Endothelial cell of umbilical vein (primary cell): Measurements from ENCODE around the gene SPATA24.

Experiments
- POLR2A ChIP-seq: IDR thresholded peaks from 2 replicates; pipeline ENCODE4 v1.6.1; 2012; ENCODE audit warnings: low read depth, mild to moderate bottlenecking, control low read depth, low read length
- TF ChIP-seq, protein P1 (sequence below), 2 donors: IDR thresholded peaks; 1 replicate in 1 of 2; 2 replicates in 1 of 2; pipeline ENCODE4 v1.5.1; 2011; ENCODE audit warnings: low read length in 2 of 2, mild to moderate bottlenecking in 2 of 2, moderate library complexity in 2 of 2, control low read depth in 1 of 2, inconsistent platforms in 1 of 2, low read depth in 1 of 2; ENCODE audit not compliant: insufficient read depth in 1 of 2; ENCODE audit errors: extremely low read depth in 1 of 2

DNA sequence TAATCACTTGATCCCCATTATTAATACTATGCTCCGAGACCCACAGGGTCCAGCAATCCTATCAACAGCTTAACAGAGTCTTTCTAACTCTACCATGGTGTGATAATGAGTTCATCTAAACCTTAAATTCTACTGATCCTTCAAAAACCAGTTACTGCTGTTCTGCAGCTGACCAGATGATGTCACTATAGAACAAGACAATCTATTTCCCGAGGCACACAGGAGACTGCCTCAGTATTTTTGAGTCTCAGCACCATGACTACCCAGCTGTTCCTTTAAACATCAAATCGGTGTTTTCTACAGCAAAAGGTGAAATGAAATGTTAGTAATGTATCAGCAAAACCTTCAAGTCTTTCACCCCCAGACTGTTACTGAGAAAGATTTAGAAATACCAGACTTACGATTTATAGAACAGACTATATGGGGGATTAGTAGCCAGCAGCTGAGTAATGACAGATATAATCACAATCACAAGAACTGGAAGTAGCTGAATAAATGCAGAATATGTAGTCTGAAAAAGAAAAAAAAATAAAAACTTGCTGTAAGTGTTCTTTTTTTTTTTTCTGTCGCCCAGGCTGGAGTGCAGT is 18.5 kb upstream of the SPATA24 start:
- TF ChIP-seq POLR2A = no peak
- TF ChIP-seq, protein P1, sequence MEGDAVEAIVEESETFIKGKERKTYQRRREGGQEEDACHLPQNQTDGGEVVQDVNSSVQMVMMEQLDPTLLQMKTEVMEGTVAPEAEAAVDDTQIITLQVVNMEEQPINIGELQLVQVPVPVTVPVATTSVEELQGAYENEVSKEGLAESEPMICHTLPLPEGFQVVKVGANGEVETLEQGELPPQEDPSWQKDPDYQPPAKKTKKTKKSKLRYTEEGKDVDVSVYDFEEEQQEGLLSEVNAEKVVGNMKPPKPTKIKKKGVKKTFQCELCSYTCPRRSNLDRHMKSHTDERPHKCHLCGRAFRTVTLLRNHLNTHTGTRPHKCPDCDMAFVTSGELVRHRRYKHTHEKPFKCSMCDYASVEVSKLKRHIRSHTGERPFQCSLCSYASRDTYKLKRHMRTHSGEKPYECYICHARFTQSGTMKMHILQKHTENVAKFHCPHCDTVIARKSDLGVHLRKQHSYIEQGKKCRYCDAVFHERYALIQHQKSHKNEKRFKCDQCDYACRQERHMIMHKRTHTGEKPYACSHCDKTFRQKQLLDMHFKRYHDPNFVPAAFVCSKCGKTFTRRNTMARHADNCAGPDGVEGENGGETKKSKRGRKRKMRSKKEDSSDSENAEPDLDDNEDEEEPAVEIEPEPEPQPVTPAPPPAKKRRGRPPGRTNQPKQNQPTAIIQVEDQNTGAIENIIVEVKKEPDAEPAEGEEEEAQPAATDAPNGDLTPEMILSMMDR (IDR thresholded peaks at IDR 0.05; ENCODE audit: extremely low read depth in 1 of 2, insufficient read depth in 1 of 2, low read depth in 1 of 2, low read length in 2 of 2) = peak; percentile 63 to 81
